ENCODE data around the gene ALK.

Gene ALK

DNA sequence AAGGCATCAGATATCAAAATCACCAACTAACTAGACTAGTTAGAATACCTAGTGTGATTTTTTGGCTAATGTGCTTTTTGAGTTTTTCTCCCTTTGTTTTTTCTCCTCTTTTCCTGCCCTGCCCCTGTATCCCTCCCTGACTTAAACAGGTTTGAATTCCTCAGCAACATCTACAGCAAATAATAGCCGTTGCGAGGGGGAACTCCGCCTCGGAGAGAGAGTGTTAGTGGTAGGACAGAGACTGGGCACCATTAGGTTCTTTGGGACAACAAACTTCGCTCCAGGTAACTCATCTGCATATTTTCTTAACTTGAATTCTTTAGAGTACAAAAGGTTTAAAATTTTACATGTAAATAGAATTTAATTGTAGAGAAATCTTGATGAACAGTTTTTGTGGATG, 761.2 kb downstream of the ALK start:
- Histone ChIP-seq H3K27ac (ENCODE audit: extremely low read depth, low read depth, low read length) (no peak overlapping the region), H3K4me1 (ENCODE audit: control insufficient read depth, insufficient read depth, low read length) (no peaks in the 10 kb centered on the region; the same call in 1 of the 2 replicates), H3K4me3 (ENCODE audit: low read depth, low read length) (no peak overlapping the region), H3K9me3 (ENCODE audit: control insufficient read depth, insufficient read depth, low read depth, low read length) (no peaks in the 10 kb centered on the region), H3K36me3 (ENCODE audit: control insufficient read depth in 2 of 2, insufficient read depth in 1 of 2, low read length in 2 of 2) (peaks cover 4 to 42% of the 10 kb centered on the region in 2 experiments; a peak in 2 of 3 replicates)
- POLR2A ChIA-PET: no interaction called here
- CTCF ChIA-PET: no interaction called here
- TF ChIP-seq, protein P1, sequence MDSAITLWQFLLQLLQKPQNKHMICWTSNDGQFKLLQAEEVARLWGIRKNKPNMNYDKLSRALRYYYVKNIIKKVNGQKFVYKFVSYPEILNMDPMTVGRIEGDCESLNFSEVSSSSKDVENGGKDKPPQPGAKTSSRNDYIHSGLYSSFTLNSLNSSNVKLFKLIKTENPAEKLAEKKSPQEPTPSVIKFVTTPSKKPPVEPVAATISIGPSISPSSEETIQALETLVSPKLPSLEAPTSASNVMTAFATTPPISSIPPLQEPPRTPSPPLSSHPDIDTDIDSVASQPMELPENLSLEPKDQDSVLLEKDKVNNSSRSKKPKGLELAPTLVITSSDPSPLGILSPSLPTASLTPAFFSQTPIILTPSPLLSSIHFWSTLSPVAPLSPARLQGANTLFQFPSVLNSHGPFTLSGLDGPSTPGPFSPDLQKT (IDR thresholded peaks at IDR 0.05; ENCODE audit: borderline replicate concordance, low read depth, low read length): no peak
- no peak for TF ChIP-seq RBAK (tag by site-specific recombination; IDR thresholded peaks at IDR 0.05)
- no peak for TF ChIP-seq ZNF174 (tag by site-specific recombination; IDR thresholded peaks at IDR 0.05)
- no peak for TF ChIP-seq ZBTB7A (tag by site-specific recombination; IDR thresholded peaks at IDR 0.05; ENCODE audit: low read depth)
- TF ChIP-seq ZNF112 (tag by site-specific recombination; IDR thresholded peaks at IDR 0.05): no peak
- no peak for TF ChIP-seq ZBTB17 (tag by site-specific recombination; IDR thresholded peaks at IDR 0.05)
- no peak for TF ChIP-seq ZFP41 (tag by site-specific recombination; IDR thresholded peaks at IDR 0.05; ENCODE audit: borderline replicate concordance)
- TF ChIP-seq ZNF140 (tag by site-specific recombination; IDR thresholded peaks at IDR 0.05): no peak
- no peak for TF ChIP-seq ZNF138 (tag by site-specific recombination; IDR thresholded peaks at IDR 0.05; ENCODE audit: borderline replicate concordance)
- TF ChIP-seq ZNF211 (tag by site-specific recombination; IDR thresholded peaks at IDR 0.05; ENCODE audit: low read depth): no peak
- TF ChIP-seq, protein P2, sequence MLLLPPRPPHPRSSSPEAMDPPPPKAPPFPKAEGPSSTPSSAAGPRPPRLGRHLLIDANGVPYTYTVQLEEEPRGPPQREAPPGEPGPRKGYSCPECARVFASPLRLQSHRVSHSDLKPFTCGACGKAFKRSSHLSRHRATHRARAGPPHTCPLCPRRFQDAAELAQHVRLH (tag by site-specific recombination; IDR thresholded peaks at IDR 0.05): no peak
- TF ChIP-seq, protein P3, sequence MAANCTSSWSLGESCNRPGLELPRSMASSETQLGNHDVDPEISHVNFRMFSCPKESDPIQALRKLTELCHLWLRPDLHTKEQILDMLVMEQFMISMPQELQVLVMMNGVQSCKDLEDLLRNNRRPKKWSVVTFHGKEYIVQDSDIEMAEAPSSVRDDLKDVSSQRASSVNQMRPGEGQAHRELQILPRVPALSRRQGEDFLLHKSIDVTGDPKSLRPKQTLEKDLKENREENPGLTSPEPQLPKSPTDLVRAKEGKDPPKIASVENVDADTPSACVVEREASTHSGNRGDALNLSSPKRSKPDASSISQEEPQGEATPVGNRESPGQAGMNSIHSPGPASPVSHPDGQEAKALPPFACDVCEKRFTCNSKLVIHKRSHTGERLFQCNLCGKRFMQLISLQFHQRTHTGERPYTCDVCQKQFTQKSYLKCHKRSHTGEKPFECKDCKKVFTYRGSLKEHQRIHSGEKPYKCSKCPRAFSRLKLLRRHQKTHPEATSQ (tag by site-specific recombination; IDR thresholded peaks at IDR 0.05): no peak
- TF ChIP-seq ZNF175 (tag by site-specific recombination; IDR thresholded peaks at IDR 0.05): no peak
- TF ChIP-seq, protein P4, sequence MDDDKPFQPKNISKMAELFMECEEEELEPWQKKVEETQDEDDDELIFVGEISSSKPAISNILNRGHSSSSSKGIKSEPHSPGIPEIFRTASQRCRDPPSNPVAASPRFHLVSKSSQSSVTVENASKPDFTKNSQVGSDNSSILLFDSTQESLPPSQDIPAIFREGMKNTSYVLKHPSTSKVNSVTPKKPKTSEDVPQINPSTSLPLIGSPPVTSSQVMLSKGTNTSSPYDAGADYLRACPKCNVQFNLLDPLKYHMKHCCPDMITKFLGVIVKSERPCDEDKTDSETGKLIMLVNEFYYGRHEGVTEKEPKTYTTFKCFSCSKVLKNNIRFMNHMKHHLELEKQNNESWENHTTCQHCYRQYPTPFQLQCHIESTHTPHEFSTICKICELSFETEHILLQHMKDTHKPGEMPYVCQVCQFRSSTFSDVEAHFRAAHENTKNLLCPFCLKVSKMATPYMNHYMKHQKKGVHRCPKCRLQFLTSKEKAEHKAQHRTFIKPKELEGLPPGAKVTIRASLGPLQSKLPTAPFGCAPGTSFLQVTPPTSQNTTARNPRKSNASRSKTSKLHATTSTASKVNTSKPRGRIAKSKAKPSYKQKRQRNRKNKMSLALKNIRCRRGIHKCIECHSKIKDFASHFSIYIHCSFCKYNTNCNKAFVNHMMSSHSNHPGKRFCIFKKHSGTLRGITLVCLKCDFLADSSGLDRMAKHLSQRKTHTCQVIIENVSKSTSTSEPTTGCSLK (tag by site-specific recombination; IDR thresholded peaks at IDR 0.05): no peak
- no peak for TF ChIP-seq ZNF266 (tag by site-specific recombination; IDR thresholded peaks at IDR 0.05; ENCODE audit: low read depth)
- TF ChIP-seq, protein P5, sequence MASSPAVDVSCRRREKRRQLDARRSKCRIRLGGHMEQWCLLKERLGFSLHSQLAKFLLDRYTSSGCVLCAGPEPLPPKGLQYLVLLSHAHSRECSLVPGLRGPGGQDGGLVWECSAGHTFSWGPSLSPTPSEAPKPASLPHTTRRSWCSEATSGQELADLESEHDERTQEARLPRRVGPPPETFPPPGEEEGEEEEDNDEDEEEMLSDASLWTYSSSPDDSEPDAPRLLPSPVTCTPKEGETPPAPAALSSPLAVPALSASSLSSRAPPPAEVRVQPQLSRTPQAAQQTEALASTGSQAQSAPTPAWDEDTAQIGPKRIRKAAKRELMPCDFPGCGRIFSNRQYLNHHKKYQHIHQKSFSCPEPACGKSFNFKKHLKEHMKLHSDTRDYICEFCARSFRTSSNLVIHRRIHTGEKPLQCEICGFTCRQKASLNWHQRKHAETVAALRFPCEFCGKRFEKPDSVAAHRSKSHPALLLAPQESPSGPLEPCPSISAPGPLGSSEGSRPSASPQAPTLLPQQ (tag by site-specific recombination; IDR thresholded peaks at IDR 0.05): no peak

DNA sequence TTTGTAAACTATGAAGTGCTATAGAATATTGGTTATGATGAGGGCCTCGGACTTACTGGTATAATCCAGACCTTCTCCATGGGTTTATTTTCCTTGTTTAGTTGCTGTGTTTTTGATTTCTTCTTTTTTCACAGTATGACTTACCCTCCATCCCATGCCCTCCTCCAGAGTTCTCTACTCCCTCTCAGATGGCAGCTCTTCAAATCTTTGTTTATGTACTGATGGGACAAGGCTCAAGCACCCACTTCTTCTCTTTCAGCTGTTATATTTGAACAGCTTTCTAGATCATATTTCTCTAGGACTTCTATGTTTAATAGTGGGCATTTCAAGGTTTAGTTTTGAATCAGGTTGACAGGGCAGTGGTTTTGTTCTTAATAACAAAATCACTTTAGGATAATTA, 762.3 kb downstream of the ALK start:
- CTCF ChIA-PET: interaction anchor here (0.5 to 0.7 kb wide), 2 partner anchors 157 to 337 kb away, joined by 3 to 4 read pairs; no protein-coding TSS in a partner anchor
- POLR2A ChIA-PET: no interaction called here
- no peak for TF ChIP-seq BCL11A (tag by site-specific recombination; IDR thresholded peaks at IDR 0.05; ENCODE audit: low read depth)
- no peak for TF ChIP-seq SETDB1 (IDR thresholded peaks at IDR 0.05; ENCODE audit: insufficient read length, low read length)
- no peak for TF ChIP-seq ZNF549 (tag by site-specific recombination; IDR thresholded peaks at IDR 0.05)
- TF ChIP-seq EGR2 (tag by site-specific recombination; IDR thresholded peaks at IDR 0.05; ENCODE audit: low read depth): no peak
- no peak for TF ChIP-seq ZFP41 (tag by site-specific recombination; IDR thresholded peaks at IDR 0.05; ENCODE audit: borderline replicate concordance)
- Histone ChIP-seq H3K4me3 (ENCODE audit: low read depth, low read length) (no peak overlapping the region), H3K36me3 (ENCODE audit: control insufficient read depth in 2 of 2, insufficient read depth in 1 of 2, low read length in 2 of 2) (peaks cover 4 to 52% of the 10 kb centered on the region in 2 experiments; a peak in 2 of 3 replicates), H3K4me1 (ENCODE audit: control insufficient read depth, insufficient read depth, low read length) (no peaks in the 10 kb centered on the region), H3K27ac (ENCODE audit: extremely low read depth, low read depth, low read length) (no peak overlapping the region), H3K9me3 (ENCODE audit: control insufficient read depth, insufficient read depth, low read depth, low read length) (no peaks in the 10 kb centered on the region)

Data from HEK293 (cell line).